IPS-15b (cell line): Measurements from ENCODE around the gene OSMR.
A peak's percentile ranks its signal among the peaks of the same experiment; 100 is the strongest.

ENCODE experiments used
- H3K27me3 ChIP-seq: one replicate; pipeline ENCODE4 v1.6.1; 2013; ENCODE audit warnings: low read length; ENCODE audit not compliant: control insufficient read depth, insufficient read depth
- H3K36me3 ChIP-seq: one replicate; pipeline ENCODE4 v1.6.1; 2013; ENCODE audit warnings: low read length; ENCODE audit not compliant: control insufficient read depth, insufficient read depth
- H3K4me1 ChIP-seq: one replicate; pipeline ENCODE4 v1.6.1; 2013; ENCODE audit warnings: mild to moderate bottlenecking, low read length; ENCODE audit not compliant: control insufficient read depth, insufficient read depth
- H3K4me3 ChIP-seq: one replicate; pipeline ENCODE4 v1.5.1; 2013; ENCODE audit warnings: low read depth, low read length
- H3K9ac ChIP-seq: one replicate; pipeline ENCODE4 v1.6.1; 2013; ENCODE audit warnings: low read depth, mild to moderate bottlenecking, low read length
- H3K9me3 ChIP-seq: one replicate; pipeline ENCODE4 v1.6.1; 2013; ENCODE audit warnings: mild to moderate bottlenecking, low read length; ENCODE audit not compliant: control insufficient read depth, insufficient read depth

The OSMR gene

DNA sequence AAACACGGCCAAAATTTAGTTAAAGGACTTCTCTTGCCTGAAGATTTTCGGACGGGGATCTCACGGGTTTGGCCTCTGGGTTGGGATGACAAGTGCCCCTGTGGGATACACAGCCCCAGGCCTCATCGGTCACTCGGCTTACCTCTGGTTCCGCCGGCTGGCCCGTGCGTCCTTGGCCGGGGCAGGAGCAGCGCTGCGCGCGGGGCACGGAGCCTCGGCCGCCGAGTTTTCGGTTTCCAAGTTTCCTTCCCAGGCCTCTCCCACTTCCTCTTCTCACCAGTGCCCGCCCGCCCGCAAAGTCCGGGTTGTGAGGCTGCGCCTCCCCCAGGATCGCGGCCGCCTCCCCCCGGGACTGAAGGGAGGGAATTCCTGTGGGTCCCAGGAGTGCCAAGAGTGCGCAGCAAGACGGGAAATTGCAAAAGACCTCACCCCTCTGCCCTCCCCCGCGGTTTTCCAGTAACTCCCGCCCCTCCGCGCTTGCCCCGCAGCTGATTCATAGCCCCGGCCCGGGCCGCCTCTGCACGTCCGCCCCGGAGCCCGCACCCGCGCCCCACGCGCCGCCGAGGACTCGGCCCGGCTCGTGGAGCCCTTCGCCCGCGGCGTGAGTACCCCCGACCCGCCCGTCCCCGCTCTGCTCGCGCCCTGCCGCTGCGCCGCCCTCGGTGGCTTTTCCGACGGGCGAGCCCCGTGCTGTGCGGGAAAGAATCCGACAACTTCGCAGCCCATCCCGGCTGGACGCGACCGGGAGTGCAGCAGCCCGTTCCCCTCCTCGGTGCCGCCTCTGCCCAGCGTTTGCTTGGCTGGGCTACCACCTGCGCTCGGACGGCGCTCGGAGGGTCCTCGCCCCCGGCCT, at the start of gene OSMR:
OSMR (plus strand) TSS at position 487 of the 853 bp plus-strand sequence. CDS start 23,033 bp downstream, outside the sequence.
- H3K9me3 ChIP-seq: no peaks in the 10 kb centered on the region
- H3K36me3 ChIP-seq: no peaks in the 10 kb centered on the region
- H3K9ac ChIP-seq: peak within 1 kb of the TSS; percentile 24
- H3K4me3 ChIP-seq: peak within 1 kb of the TSS; percentile 59
- no peaks in the 10 kb centered on the region for H3K4me1 ChIP-seq
- H3K27me3 ChIP-seq: peaks cover 37% of the 10 kb centered on the region

DNA sequence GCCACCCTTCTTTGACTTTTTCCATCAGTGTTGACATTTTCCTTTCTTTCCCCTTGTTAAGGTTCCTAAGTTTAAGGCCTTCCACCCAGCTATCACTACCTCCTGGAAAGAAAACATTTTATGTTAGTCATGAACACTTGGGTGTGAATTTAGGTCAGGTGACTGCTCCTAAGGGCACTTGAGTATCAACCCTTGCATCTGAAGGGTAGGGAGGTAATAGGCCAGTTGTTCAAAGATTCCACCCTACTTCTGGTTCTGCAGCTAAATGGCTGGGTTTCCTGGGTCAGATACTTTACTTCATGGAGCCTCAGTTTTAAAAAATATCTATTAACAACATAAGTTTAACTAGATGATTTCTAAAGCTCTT, 49.1 kb upstream of the OSMR start:
- Histone ChIP-seq H3K36me3 (no peaks in the 10 kb centered on the region), H3K9ac (no peak overlapping the region), H3K9me3 (no peaks in the 10 kb centered on the region), H3K4me1 (no peaks in the 10 kb centered on the region), H3K27me3 (no peaks in the 10 kb centered on the region), H3K4me3 (no peak overlapping the region)

DNA sequence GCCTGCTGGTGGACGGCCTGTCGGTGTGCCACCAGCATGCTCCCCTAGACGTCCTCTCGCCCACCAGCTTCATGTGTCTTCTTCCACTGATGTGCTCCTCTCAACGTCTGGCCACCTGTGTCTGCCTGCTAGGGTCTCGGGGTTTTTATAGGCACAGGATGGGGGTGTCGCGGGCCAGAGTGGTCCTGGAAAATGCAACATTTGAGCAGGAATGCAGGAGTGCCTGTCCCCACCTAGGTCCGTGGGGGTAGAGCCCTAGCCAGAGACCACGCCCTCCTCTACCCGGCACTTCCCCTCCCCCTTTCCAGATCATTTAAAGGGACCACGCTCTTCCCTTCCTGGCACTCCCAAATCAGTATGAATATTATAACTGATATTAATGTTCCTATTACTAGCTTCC, 48.0 kb upstream of the OSMR start:
- H3K27me3 ChIP-seq: no peaks in the 10 kb centered on the region
- H3K4me3 ChIP-seq: no peak overlapping the region
- H3K9me3 ChIP-seq: no peaks in the 10 kb centered on the region
- no peaks in the 10 kb centered on the region for H3K36me3 ChIP-seq
- H3K9ac ChIP-seq: no peak overlapping the region
- no peaks in the 10 kb centered on the region for H3K4me1 ChIP-seq

DNA sequence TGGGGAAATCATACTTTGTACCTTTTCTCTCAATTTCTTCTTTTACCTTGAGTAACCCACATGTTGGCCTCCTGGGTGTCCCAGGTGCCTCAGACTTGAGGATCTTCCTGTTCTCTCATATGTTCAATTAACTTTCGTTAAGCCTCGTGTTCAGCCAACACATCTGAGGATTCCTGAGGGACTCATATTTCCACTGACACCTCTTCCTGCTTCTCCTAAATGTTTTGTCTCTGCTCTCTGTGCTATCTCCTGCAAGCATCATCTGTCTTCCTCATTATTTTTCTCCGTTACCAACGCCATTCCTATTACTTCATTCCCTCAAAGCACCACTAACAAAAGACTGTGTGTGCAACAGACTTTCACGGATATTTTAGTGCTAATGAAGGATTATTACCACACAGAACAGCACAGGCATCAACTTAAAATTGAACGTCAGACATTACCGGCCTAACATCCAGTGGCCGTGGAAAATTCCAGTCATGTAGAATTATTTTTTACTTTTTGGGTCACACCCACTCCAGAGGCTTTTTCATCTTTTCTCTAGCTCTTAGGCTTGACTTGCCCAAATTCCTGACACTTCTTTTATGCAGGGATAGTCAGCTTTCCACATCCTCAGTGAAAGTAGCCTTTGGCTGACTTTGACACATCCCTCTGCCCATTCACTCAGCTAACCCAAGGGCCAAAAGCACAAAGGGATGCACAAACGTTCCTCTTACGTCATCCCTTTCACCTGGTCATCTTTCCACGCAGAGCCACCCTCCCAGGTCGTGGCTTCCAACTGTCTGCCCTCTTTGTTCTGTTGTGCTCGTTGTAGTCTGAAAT, 46.0 kb upstream of the OSMR start:
- Histone ChIP-seq H3K4me1 (no peaks in the 10 kb centered on the region), H3K9ac (no peak overlapping the region), H3K9me3 (no peaks in the 10 kb centered on the region), H3K4me3 (no peak overlapping the region), H3K27me3 (no peaks in the 10 kb centered on the region), H3K36me3 (no peaks in the 10 kb centered on the region)

DNA sequence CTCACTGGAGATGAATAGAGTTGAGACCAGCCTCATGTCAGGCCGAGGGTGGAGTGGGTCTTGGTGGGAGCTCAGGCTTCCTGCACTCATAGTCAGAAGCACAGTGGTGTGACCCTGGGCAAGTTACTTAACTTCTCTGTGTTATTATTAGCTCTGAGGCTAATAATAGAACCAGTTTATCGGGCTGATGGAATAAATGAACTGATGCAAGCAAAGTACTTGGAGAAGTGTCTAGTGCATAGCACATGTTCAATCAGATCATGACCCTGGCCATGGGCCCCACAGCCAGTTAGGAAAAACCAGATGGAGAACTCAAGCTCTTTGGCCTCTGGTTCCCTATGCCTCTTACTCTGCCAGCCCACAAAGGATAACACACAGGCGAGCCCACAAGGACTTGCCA, 45.3 kb upstream of the OSMR start:
- no peak overlapping the region for H3K9ac ChIP-seq
- no peak overlapping the region for H3K4me3 ChIP-seq
- no peaks in the 10 kb centered on the region for H3K36me3 ChIP-seq
- H3K27me3 ChIP-seq: no peaks in the 10 kb centered on the region
- H3K4me1 ChIP-seq: no peaks in the 10 kb centered on the region
- H3K9me3 ChIP-seq: no peaks in the 10 kb centered on the region

DNA sequence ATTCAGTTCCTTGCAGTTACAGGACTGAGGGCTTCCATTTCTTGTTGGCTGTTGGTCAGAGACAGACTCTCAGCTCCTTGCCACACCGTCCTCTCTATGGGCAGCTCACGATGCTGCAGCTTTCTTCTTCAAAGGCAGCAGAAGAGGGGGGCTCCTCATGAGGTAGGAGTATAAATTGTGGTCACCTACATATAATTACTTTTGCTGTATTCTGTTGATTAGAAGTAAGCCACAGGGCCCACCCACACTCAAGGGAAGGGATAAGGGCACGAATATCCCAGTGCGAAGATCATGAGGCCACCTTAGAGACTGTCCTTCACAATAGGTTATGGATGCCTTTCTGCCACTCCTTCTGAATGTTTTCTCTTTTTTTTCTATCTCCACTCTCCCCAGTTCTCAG, 43.7 kb upstream of the OSMR start:
- Histone ChIP-seq H3K4me3 (no peak overlapping the region), H3K9ac (no peak overlapping the region), H3K27me3 (no peaks in the 10 kb centered on the region), H3K9me3 (no peaks in the 10 kb centered on the region), H3K36me3 (no peaks in the 10 kb centered on the region), H3K4me1 (no peaks in the 10 kb centered on the region)

DNA sequence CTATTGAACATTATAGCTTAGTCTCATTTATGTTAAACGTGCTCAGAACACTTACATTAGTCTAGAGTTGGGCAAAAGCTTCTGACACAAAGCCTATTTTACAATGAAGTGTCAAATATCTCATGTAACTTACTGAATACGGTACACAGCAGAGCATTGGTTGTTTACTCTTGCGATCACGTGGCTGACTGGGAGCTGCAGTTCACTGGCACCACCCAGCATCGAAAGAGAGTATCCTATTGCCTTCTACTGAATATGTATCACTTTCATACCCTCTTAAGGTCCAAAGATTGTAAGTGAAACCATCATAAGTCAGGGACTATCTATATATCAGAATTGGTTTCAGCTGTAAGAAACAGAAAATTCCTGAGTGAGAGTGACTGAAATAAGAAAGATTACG, 42.6 kb upstream of the OSMR start:
- H3K9ac ChIP-seq: no peak overlapping the region
- no peaks in the 10 kb centered on the region for H3K4me1 ChIP-seq
- no peak overlapping the region for H3K4me3 ChIP-seq
- H3K36me3 ChIP-seq: no peaks in the 10 kb centered on the region
- no peaks in the 10 kb centered on the region for H3K27me3 ChIP-seq
- no peaks in the 10 kb centered on the region for H3K9me3 ChIP-seq

DNA sequence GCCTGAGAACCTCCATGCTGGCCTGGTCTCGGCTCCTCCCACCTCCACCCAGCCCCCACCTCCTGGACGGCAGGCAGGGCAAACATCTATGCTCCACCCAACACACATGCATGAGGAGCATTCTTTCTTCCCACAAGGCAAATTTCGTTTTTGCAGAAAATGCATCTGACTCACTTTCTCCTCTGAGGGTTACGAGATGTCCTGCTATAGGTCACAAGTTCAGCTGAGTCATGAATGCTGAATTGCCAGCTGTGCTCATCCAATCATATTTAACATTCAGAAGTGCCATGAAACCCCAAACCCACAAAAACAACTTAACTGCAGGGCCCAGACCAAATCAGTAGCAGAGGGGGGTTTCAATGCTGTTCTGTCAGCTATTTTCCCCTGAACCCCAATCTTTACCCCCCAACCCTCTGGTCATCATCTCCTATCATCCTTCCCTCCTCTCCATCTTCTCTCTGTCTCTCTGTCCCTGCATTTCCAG, 39.0 kb upstream of the OSMR start:
- Histone ChIP-seq H3K9me3 (no peaks in the 10 kb centered on the region), H3K4me1 (peaks cover 3% of the 10 kb centered on the region), H3K27me3 (no peaks in the 10 kb centered on the region), H3K4me3 (no peak overlapping the region), H3K9ac (no peak overlapping the region), H3K36me3 (no peaks in the 10 kb centered on the region)

DNA sequence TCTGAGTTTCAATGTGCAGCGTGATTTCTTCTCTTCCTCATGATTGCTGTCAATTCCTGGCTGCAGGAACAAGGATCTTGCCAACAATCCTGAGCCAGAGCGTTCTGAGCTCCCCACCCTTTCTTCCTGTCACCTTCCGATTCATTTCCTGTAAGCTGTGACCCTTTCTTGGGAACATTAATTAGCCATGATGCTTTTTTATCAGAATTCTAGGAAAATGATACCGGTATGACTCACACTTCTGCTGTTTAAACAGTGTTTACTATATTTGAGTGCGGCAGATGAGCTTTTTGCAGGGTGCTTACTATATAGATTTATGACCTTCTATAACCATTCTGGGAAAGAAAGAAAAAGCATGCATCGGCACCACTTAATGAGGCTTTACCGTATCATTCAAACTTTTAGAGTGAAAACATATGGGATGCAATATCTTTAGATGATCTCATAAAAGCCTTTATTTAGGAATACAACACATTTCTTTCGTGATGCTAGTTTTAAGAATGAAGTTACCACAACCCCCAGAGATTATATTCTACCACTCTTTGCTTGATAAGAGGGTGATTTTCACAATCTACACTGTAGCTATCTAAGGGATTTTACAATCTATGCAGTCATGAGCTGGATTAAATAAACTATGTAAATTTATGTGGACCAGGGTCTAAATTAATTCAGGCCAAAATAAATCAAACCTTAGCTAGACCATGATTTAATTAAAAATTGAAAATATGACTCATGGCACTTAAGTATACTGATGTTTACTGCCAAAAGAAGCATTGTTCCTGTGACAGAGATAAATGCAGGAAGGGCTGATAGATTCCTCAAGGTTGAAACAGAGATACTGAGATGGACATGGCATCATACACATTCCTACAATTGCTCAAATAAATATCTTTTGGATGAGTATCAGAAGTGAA, 38.0 kb upstream of the OSMR start:
- Histone ChIP-seq H3K27me3 (no peaks in the 10 kb centered on the region), H3K4me1 (peaks cover 3% of the 10 kb centered on the region), H3K4me3 (no peak overlapping the region), H3K36me3 (no peaks in the 10 kb centered on the region), H3K9me3 (no peaks in the 10 kb centered on the region), H3K9ac (no peak overlapping the region)

DNA sequence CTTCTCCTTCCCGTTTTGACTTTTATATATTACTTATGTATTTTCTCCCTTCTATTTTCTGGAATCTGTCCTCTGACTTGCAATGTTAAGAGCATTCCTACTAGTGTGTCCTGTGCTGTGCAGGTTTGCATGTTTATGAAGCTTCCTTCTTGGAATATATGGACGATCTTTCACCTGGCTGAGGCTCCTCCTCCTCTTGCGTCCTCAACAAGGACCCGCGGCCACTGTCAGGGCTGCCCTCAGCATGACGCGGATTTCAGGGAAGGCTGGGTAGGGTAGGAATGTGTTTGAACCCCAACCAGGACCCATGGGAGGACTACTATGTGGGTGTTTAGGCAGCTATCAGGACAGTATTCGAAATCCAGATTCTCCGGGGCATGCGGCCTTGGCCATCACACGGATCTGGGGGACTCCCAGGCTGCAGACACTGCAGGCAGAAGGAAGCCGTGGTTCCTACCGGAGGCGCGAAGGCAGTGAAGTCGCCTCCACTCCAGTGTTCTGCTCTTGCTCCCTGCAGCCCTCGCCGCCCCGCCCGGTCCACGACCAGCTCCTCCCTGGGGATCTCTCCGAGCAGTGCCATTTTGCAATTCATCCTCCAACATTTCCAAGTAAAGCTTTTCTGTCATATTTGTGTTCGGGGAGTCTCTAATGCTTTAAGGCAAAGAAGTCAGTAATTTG, 37.0 kb upstream of the OSMR start:
- Histone ChIP-seq H3K4me3 (no peak overlapping the region), H3K9ac (no peak overlapping the region), H3K4me1 (peaks cover 3% of the 10 kb centered on the region), H3K36me3 (no peaks in the 10 kb centered on the region), H3K9me3 (no peaks in the 10 kb centered on the region), H3K27me3 (no peaks in the 10 kb centered on the region)
